ENCODE data around the gene TRAF1. TPM values are rescaled to one million over a fixed set of nuclear protein-coding genes. Genes with fewer than 3 reads are reported as not detected.

TRAF1 gene
- total and polyA plus RNA-seq, 5 donors from 2014 or later, result 13.5 to 167 (median 16.9) TPM

DNA sequence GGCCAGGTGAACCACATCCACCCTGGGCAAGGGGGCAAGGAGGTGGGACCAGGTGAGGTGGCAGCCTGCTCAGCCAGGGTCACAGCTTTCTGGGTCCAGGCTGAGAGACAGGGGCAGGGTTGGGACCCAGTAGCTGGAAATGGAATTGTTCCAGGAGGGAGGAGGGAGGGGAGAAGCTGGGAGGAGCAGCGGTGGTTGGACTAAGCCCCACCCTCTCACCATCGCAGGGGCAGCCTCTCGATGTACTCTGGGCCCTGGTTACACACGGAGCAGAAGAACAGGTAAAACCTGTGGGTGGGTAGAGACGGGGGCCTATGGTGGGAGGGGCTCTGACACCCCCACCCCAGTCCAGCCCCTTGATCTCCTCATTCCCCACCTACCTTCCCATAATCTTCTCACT, 60.8 kb downstream of the TRAF1 start:
- no peak for ATAC-seq (ENCODE audit: low read depth in 2 of 2)
- Mint-ChIP-seq H3K27ac (peak overlapping the region in 2 of 3 donors; percentile 48 to 56), H3K27me3 (no peaks in the 10 kb centered on the region)

DNA sequence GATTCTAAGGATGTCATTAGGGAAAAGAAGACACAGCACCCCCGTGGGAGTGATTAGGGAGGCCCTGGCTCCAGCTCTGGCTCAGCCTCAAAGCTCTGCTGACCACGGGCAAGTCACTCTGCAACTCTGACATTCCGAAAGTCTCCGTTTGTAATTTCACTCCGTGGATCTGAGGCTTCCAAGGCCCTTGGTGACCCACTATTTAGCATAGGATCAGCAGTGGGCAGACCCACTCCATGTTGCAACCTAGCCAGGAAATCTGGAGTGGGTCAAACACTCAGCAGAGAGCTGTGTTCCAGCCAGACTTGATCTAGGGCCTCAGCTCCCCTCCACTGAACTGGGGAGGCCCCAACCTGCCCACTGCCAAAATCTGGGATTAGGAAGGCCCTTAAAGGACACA, 61.4 kb downstream of the TRAF1 start:
- DNase-seq, result no peak
- peaks cover 0 to 17% (median 10%) of the 10 kb centered on the region in 4 donors for H3K4me1 Mint-ChIP-seq
- no peaks in the 10 kb centered on the region for H3K27me3 Mint-ChIP-seq
- no peak overlapping the region for H3K27ac Mint-ChIP-seq
- ATAC-seq (ENCODE audit: low read depth in 2 of 2), result no peak
- Histone ChIP-seq H3K27ac (ENCODE audit: insufficient read depth, low read length, poor library complexity, severe bottlenecking) (no peak overlapping the region), H3K27me3 (ENCODE audit: control insufficient read depth, insufficient read depth, low read length) (no peaks in the 10 kb centered on the region), H3K36me3 (ENCODE audit: control insufficient read depth, insufficient read depth, low read length) (peaks cover 67% of the 10 kb centered on the region), H3K9me3 (ENCODE audit: control insufficient read depth in 2 of 2, low read length in 2 of 2) (no peaks in the 10 kb centered on the region), H3K4me3 (ENCODE audit: low read depth, low read length) (no peak overlapping the region), H3K4me1 (ENCODE audit: control insufficient read depth, insufficient read depth, low read length, poor library complexity, severe bottlenecking) (peaks cover 19% of the 10 kb centered on the region)
- peaks cover 35% of the 10 kb centered on the region for H3K36me3 Mint-ChIP-seq
- H3K4me3 Mint-ChIP-seq, result no peak overlapping the region
- H3K9me3 Mint-ChIP-seq, result peaks cover 0 to 1% (median 0%) of the 10 kb centered on the region in 7 donors

More for the DNA sequence above, 60.8 kb downstream of the TRAF1 start:
- Histone ChIP-seq H3K27ac (ENCODE audit: insufficient read depth, low read length, poor library complexity, severe bottlenecking) (no peak overlapping the region), H3K27me3 (ENCODE audit: control insufficient read depth, insufficient read depth, low read length) (no peaks in the 10 kb centered on the region), H3K4me1 (ENCODE audit: control insufficient read depth, insufficient read depth, low read length, poor library complexity, severe bottlenecking) (peaks cover 22% of the 10 kb centered on the region), H3K36me3 (ENCODE audit: control insufficient read depth, insufficient read depth, low read length) (peaks cover 66% of the 10 kb centered on the region), H3K4me3 (ENCODE audit: low read depth, low read length) (no peak overlapping the region), H3K9me3 (ENCODE audit: control insufficient read depth in 2 of 2, low read length in 2 of 2) (no peaks in the 10 kb centered on the region)
- no peak for DNase-seq
- Mint-ChIP-seq H3K4me1 (peaks cover 0 to 20% (median 10%) of the 10 kb centered on the region in 4 donors), H3K9me3 (peaks cover 0 to 1% (median 0%) of the 10 kb centered on the region in 7 donors), H3K4me3 (peak overlapping the region in 1 of 4 donors; percentile 47), H3K36me3 (peaks cover 28% of the 10 kb centered on the region)

- no peak overlapping the region for H3K4me3 Mint-ChIP-seq
- ATAC-seq (ENCODE audit: low read depth in 2 of 2) (no peak), DNase-seq (no peak)
- peaks cover 0 to 1% (median 0%) of the 10 kb centered on the region in 7 donors for H3K9me3 Mint-ChIP-seq
- Histone ChIP-seq H3K27ac (ENCODE audit: insufficient read depth, low read length, poor library complexity, severe bottlenecking) (no peak overlapping the region), H3K9me3 (ENCODE audit: control insufficient read depth in 2 of 2, low read length in 2 of 2) (no peaks in the 10 kb centered on the region), H3K36me3 (ENCODE audit: control insufficient read depth, insufficient read depth, low read length) (peaks cover 69% of the 10 kb centered on the region), H3K4me3 (ENCODE audit: low read depth, low read length) (no peak overlapping the region), H3K4me1 (ENCODE audit: control insufficient read depth, insufficient read depth, low read length, poor library complexity, severe bottlenecking) (peaks cover 14% of the 10 kb centered on the region), H3K27me3 (ENCODE audit: control insufficient read depth, insufficient read depth, low read length) (no peaks in the 10 kb centered on the region)
- H3K36me3 Mint-ChIP-seq, result peaks cover 36% of the 10 kb centered on the region
- no peaks in the 10 kb centered on the region for H3K27me3 Mint-ChIP-seq
- H3K27ac Mint-ChIP-seq, result no peak overlapping the region
- H3K4me1 Mint-ChIP-seq, result peaks cover 0 to 14% (median 10%) of the 10 kb centered on the region in 4 donors
Measured at GRCh38 chr9:120864719-120865118, 61.9 kb downstream of the TRAF1 start.

DNA sequence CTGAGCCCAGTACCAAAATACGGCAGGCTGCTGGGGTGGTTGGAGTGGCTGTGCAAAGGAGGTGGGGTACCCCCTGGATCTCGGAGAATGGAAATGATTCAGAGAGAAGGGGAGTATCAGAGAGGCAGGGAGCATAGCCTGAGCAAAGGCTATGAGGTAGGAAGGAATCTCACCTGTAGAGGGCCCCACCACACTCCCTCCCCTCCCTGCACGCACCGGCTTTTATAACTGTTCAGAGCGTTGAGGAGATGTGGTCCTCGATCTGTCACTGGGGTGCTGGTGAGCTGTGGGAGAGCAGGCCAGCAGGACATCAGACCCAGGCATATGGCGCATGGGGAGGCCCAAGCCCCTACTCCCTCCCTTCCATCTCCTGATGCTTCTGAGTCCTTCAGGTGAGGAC, 62.8 kb downstream of the TRAF1 start:
- no peak for DNase-seq
- Histone ChIP-seq H3K9me3 (ENCODE audit: control insufficient read depth in 2 of 2, low read length in 2 of 2) (no peaks in the 10 kb centered on the region), H3K4me1 (ENCODE audit: control insufficient read depth, insufficient read depth, low read length, poor library complexity, severe bottlenecking) (peaks cover 7% of the 10 kb centered on the region), H3K27ac (ENCODE audit: insufficient read depth, low read length, poor library complexity, severe bottlenecking) (no peak overlapping the region), H3K36me3 (ENCODE audit: control insufficient read depth, insufficient read depth, low read length) (peaks cover 76% of the 10 kb centered on the region), H3K4me3 (ENCODE audit: low read depth, low read length) (no peak overlapping the region), H3K27me3 (ENCODE audit: control insufficient read depth, insufficient read depth, low read length) (no peaks in the 10 kb centered on the region)
- H3K4me3 Mint-ChIP-seq, result no peak overlapping the region
- no peaks in the 10 kb centered on the region for H3K27me3 Mint-ChIP-seq
- peaks cover 0 to 1% (median 0%) of the 10 kb centered on the region in 7 donors for H3K9me3 Mint-ChIP-seq
- peaks cover 37% of the 10 kb centered on the region for H3K36me3 Mint-ChIP-seq
- no peak for ATAC-seq (ENCODE audit: low read depth in 2 of 2)
- peak overlapping the region in 1 of 3 donors; percentile 65 for H3K27ac Mint-ChIP-seq
- H3K4me1 Mint-ChIP-seq, result peaks cover 0 to 9% (median 8%) of the 10 kb centered on the region in 4 donors

DNA sequence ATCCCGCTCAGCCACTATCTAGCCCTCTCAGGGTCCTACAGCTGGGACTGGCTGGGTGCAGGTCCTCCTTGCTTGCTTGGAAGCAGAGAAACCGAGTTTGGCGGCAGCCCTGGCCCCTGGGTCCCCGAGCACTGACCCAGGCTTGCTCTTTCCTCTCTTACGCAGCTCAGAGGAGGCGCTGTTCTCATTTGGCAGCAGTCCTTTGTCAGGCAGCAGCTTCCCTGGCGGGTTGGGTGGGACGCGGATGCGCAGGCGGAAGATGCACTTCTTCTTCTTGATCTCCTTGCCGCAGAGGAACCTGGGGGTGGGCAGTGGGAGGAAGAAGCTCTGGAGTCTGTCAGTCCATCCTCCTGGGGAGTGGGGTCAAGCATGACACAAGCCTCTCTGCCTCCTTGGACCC, 64.1 kb downstream of the TRAF1 start:
- Histone ChIP-seq H3K27ac (ENCODE audit: insufficient read depth, low read length, poor library complexity, severe bottlenecking) (no peak overlapping the region), H3K4me1 (ENCODE audit: control insufficient read depth, insufficient read depth, low read length, poor library complexity, severe bottlenecking) (no peaks in the 10 kb centered on the region), H3K27me3 (ENCODE audit: control insufficient read depth, insufficient read depth, low read length) (no peaks in the 10 kb centered on the region), H3K36me3 (ENCODE audit: control insufficient read depth, insufficient read depth, low read length) (peaks cover 90% of the 10 kb centered on the region), H3K4me3 (ENCODE audit: low read depth, low read length) (no peak overlapping the region), H3K9me3 (ENCODE audit: control insufficient read depth in 2 of 2, low read length in 2 of 2) (no peaks in the 10 kb centered on the region)
- Mint-ChIP-seq H3K4me1 (peaks cover 0 to 6% (median 1%) of the 10 kb centered on the region in 4 donors), H3K27ac (no peak overlapping the region), H3K9me3 (peaks cover 0 to 1% (median 0%) of the 10 kb centered on the region in 7 donors), H3K4me3 (no peak overlapping the region), H3K36me3 (peaks cover 43% of the 10 kb centered on the region), H3K27me3 (no peaks in the 10 kb centered on the region)
- DNase-seq, result no peak
- ATAC-seq (ENCODE audit: low read depth in 2 of 2), result no peak

- H3K4me1 Mint-ChIP-seq, result peaks cover 0 to 6% (median 1%) of the 10 kb centered on the region in 4 donors
- peak overlapping the region in 1 of 3 donors; percentile 46 for H3K27ac Mint-ChIP-seq
- peaks cover 46% of the 10 kb centered on the region for H3K36me3 Mint-ChIP-seq
- Histone ChIP-seq H3K9me3 (ENCODE audit: control insufficient read depth in 2 of 2, low read length in 2 of 2) (no peaks in the 10 kb centered on the region), H3K36me3 (ENCODE audit: control insufficient read depth, insufficient read depth, low read length) (peaks cover 89% of the 10 kb centered on the region), H3K4me1 (ENCODE audit: control insufficient read depth, insufficient read depth, low read length, poor library complexity, severe bottlenecking) (no peaks in the 10 kb centered on the region), H3K27ac (ENCODE audit: insufficient read depth, low read length, poor library complexity, severe bottlenecking) (no peak overlapping the region), H3K4me3 (ENCODE audit: low read depth, low read length) (no peak overlapping the region), H3K27me3 (ENCODE audit: control insufficient read depth, insufficient read depth, low read length) (no peaks in the 10 kb centered on the region)
- no peak for ATAC-seq (ENCODE audit: low read depth in 2 of 2)
- DNase-seq, result no peak
- H3K9me3 Mint-ChIP-seq, result peaks cover 0 to 1% (median 0%) of the 10 kb centered on the region in 7 donors
- no peak overlapping the region for H3K4me3 Mint-ChIP-seq
- H3K27me3 Mint-ChIP-seq, result no peaks in the 10 kb centered on the region
Measured at GRCh38 chr9:120861935-120862334, 64.7 kb downstream of the TRAF1 start.

GRCh38 chr9:120860083-120860482, 66.5 kb downstream of the TRAF1 start:
- Histone ChIP-seq H3K9me3 (ENCODE audit: control insufficient read depth in 2 of 2, low read length in 2 of 2) (no peaks in the 10 kb centered on the region), H3K36me3 (ENCODE audit: control insufficient read depth, insufficient read depth, low read length) (peaks cover 75% of the 10 kb centered on the region), H3K4me1 (ENCODE audit: control insufficient read depth, insufficient read depth, low read length, poor library complexity, severe bottlenecking) (no peaks in the 10 kb centered on the region), H3K27me3 (ENCODE audit: control insufficient read depth, insufficient read depth, low read length) (no peaks in the 10 kb centered on the region), H3K27ac (ENCODE audit: insufficient read depth, low read length, poor library complexity, severe bottlenecking) (no peak overlapping the region), H3K4me3 (ENCODE audit: low read depth, low read length) (no peak overlapping the region)
- peaks cover 42% of the 10 kb centered on the region for H3K36me3 Mint-ChIP-seq
- no peak overlapping the region for H3K4me3 Mint-ChIP-seq
- no peaks in the 10 kb centered on the region for H3K27me3 Mint-ChIP-seq
- peak overlapping the region in 1 of 3 donors; percentile 62 for H3K27ac Mint-ChIP-seq
- H3K4me1 Mint-ChIP-seq, result peaks cover 0 to 8% (median 4%) of the 10 kb centered on the region in 4 donors
- peaks cover 0 to 1% (median 0%) of the 10 kb centered on the region in 7 donors for H3K9me3 Mint-ChIP-seq
- ATAC-seq (ENCODE audit: low read depth in 2 of 2) (no peak), DNase-seq (no peak)

- Mint-ChIP-seq H3K4me1 (peaks cover 0 to 12% (median 4%) of the 10 kb centered on the region in 4 donors), H3K27me3 (no peaks in the 10 kb centered on the region), H3K27ac (no peak overlapping the region), H3K4me3 (no peak overlapping the region), H3K36me3 (peaks cover 49% of the 10 kb centered on the region), H3K9me3 (peaks cover 0 to 1% (median 0%) of the 10 kb centered on the region in 7 donors)
- Histone ChIP-seq H3K27ac (ENCODE audit: insufficient read depth, low read length, poor library complexity, severe bottlenecking) (no peak overlapping the region), H3K4me1 (ENCODE audit: control insufficient read depth, insufficient read depth, low read length, poor library complexity, severe bottlenecking) (no peaks in the 10 kb centered on the region), H3K36me3 (ENCODE audit: control insufficient read depth, insufficient read depth, low read length) (peaks cover 72% of the 10 kb centered on the region), H3K27me3 (ENCODE audit: control insufficient read depth, insufficient read depth, low read length) (no peaks in the 10 kb centered on the region), H3K9me3 (ENCODE audit: control insufficient read depth in 2 of 2, low read length in 2 of 2) (no peaks in the 10 kb centered on the region), H3K4me3 (ENCODE audit: low read depth, low read length) (no peak overlapping the region)
- no peak for DNase-seq
- no peak for ATAC-seq (ENCODE audit: low read depth in 2 of 2)
Measured at GRCh38 chr9:120859361-120859760, 67.2 kb downstream of the TRAF1 start.

Data from CD4-positive, CD25-positive, alpha-beta regulatory T cell (primary cell).